SU-DHL-6 (cell line): ENCODE data around the gene C2orf92.
"Not testable (repeated sequence)": the region's sequence is repeated elsewhere in the genome, so short reads cannot be mapped to it uniquely, and the experiment has no call there.

Source experiments
- H2AFZ ChIP-seq: fragments of 200-600 bp; sonication (generic); 2 replicates; pipeline ENCODE4 v1.6.1; 2014; ENCODE audit warnings: low read depth, mild to moderate bottlenecking, moderate library complexity, mixed read lengths, antibody characterized with exemption, low read length; ENCODE audit not compliant: severe bottlenecking
- H3F3A ChIP-seq: fragments of 200-600 bp; shearing (Covaris generic); 2 replicates; pipeline ENCODE4 v1.6.0; 2016; ENCODE audit warnings: antibody characterized with exemption, mild to moderate bottlenecking; ENCODE audit not compliant: insufficient read depth
- H3K27ac ChIP-seq: fragments of 200-600 bp; sonication (generic); 2 replicates; pipeline ENCODE4 v1.5.1; 2016; ENCODE audit warnings: low read depth, mild to moderate bottlenecking, low read length, moderate library complexity, mixed read lengths
- H3K27me3 ChIP-seq: fragments of 200-600 bp; sonication (generic), shearing (Covaris generic); 2 replicates; pipeline ENCODE4 v1.6.0; 2014; ENCODE audit warnings: mild to moderate bottlenecking, low read length
- H3K36me3 ChIP-seq: fragments of 200-600 bp; sonication (generic); 2 replicates; pipeline ENCODE4 v1.6.1; 2014; ENCODE audit warnings: mild to moderate bottlenecking, low read length, mixed read lengths
- H3K4me2 ChIP-seq: fragments of 300-600, 200-600 bp; shearing (Covaris generic), sonication (generic); 2 replicates; pipeline ENCODE4 v1.6.0; 2014; ENCODE audit warnings: low read length, low read depth, mild to moderate bottlenecking; ENCODE audit not compliant: poor library complexity, severe bottlenecking
- H3K4me3 ChIP-seq: fragments of 200-600 bp; sonication (generic); 2 replicates; pipeline ENCODE4 v1.5.1; 2014; ENCODE audit warnings: antibody characterized with exemption, low read length, mild to moderate bottlenecking, mixed read lengths; ENCODE audit not compliant: insufficient read depth, poor library complexity, severe bottlenecking
- H3K79me2 ChIP-seq: fragments of 200-600 bp; sonication (generic); 2 replicates; pipeline ENCODE4 v1.6.1; 2014; ENCODE audit warnings: mild to moderate bottlenecking, low read length, moderate library complexity; ENCODE audit not compliant: insufficient read depth
- H3K9ac ChIP-seq: fragments of 200-600 bp; sonication (generic); 2 replicates; pipeline ENCODE4 v1.7.0; 2014; ENCODE audit warnings: mild to moderate bottlenecking, low read length
- H3K9me2 ChIP-seq: fragments of 200-600 bp; sonication (generic); replicated peaks from 2 replicates; pipeline ENCODE4 v1.6.1; 2014; ENCODE audit warnings: low read length; ENCODE audit not compliant: insufficient read depth
- H3K9me3 ChIP-seq: fragments of 200-600 bp; sonication (generic); 2 replicates; pipeline ENCODE4 v1.6.1; 2014; ENCODE audit warnings: low read length, mixed read lengths; ENCODE audit not compliant: insufficient read depth
- H4K20me1 ChIP-seq: fragments of 200-600 bp; sonication (generic); 2 replicates; pipeline ENCODE4 v1.6.1; 2014; ENCODE audit warnings: low read depth, mild to moderate bottlenecking, antibody characterized with exemption, low read length, moderate library complexity, mixed read lengths
- CTCF ChIP-seq: fragments of 200-600 bp; sonication (generic); IDR thresholded peaks from one replicate; pipeline ENCODE4 v1.5.1; 2017; ENCODE audit warnings: antibody characterized with exemption, mild to moderate bottlenecking, low read length, moderate library complexity; ENCODE audit not compliant: insufficient read depth, poor library complexity, severe bottlenecking
- EZH2phosphoT487 ChIP-seq: fragments of 200-600 bp; sonication (generic), shearing (Covaris generic); conservative IDR thresholded peaks from 2 replicates; pipeline ENCODE4 v1.6.1; 2018; ENCODE audit warnings: mild to moderate bottlenecking, antibody characterized with exemption, low read length, moderate library complexity, mixed read lengths

C2orf92 gene

GRCh38 chr2:97669448-97669847 lies at the start of gene C2orf92:
Gene C2orf92, plus strand, starts transcription at chr2:97669713. Its CDS starts 76 bp downstream, at chr2:97669789.
- TF ChIP-seq CTCF (no peak), EZH2phosphoT487 (no peak)
- Histone ChIP-seq H2AFZ (peak within 1 kb of the TSS; percentile 27), H3K27me3 (no peaks in the 10 kb centered on the region), H3K79me2 (no peaks in the 10 kb centered on the region), H3K4me2 (no peak within 1 kb of the TSS), H3K27ac (no peak within 1 kb of the TSS), H4K20me1 (no peaks in the 10 kb centered on the region), H3K9me3 (no peaks in the 10 kb centered on the region), H3K9me2 (no peaks in the 10 kb centered on the region), H3F3A (no peaks in the 10 kb centered on the region), H3K9ac (no peak within 1 kb of the TSS), H3K36me3 (no peaks in the 10 kb centered on the region), H3K4me3 (no peak within 1 kb of the TSS)

- not testable (repeated sequence) for H3K79me2 ChIP-seq
These were observed 49.0 kb upstream of the C2orf92 start for GRCh38 chr2:97620492-97620891.

GRCh38 chr2:97622976-97623375 lies 46.5 kb upstream of the C2orf92 start:
- not testable (repeated sequence) for H3F3A ChIP-seq, H3K4me3 ChIP-seq, H3K36me3 ChIP-seq, H2AFZ ChIP-seq, H3K27me3 ChIP-seq, H3K9me2 ChIP-seq, H3K4me2 ChIP-seq, H3K9ac ChIP-seq, H4K20me1 ChIP-seq, H3K79me2 ChIP-seq, H3K9me3 ChIP-seq, H3K27ac ChIP-seq

More at GRCh38 chr2:97620492-97620891, 49.0 kb upstream of the C2orf92 start:
- H3K9ac ChIP-seq, H3K27ac ChIP-seq, H3K9me2 ChIP-seq, H3K4me2 ChIP-seq, H3F3A ChIP-seq, H3K9me3 ChIP-seq, H4K20me1 ChIP-seq, H2AFZ ChIP-seq, H3K36me3 ChIP-seq, H3K27me3 ChIP-seq, H3K4me3 ChIP-seq: not testable (repeated sequence)

GRCh38 chr2:97625354-97626048 lies 44.0 kb upstream of the C2orf92 start:
- H2AFZ ChIP-seq, H3K79me2 ChIP-seq, H3K9me3 ChIP-seq, H3K9ac ChIP-seq, H3K9me2 ChIP-seq, H3K27ac ChIP-seq, H3K36me3 ChIP-seq, H3F3A ChIP-seq, H3K27me3 ChIP-seq, H4K20me1 ChIP-seq, H3K4me2 ChIP-seq, H3K4me3 ChIP-seq: not testable (repeated sequence)

GRCh38 chr2:97626049-97626430 lies 43.5 kb upstream of the C2orf92 start:
- not testable (repeated sequence) for H3F3A ChIP-seq, H3K4me2 ChIP-seq, H3K27ac ChIP-seq

More at GRCh38 chr2:97626049-97626430, 43.5 kb upstream of the C2orf92 start:
- H3K36me3 ChIP-seq, H3K27me3 ChIP-seq, H4K20me1 ChIP-seq, H2AFZ ChIP-seq, H3K9me3 ChIP-seq, H3K9me2 ChIP-seq, H3K79me2 ChIP-seq, H3K4me3 ChIP-seq, H3K9ac ChIP-seq: not testable (repeated sequence)
